ENCODE measurements around the gene ZNF787. TPM values are rescaled to one million over a fixed set of nuclear protein-coding genes. Genes with fewer than 3 reads are reported as not detected.

ZNF787 gene
- total RNA-seq, 1 donor from 2014 or later, result 32.6 TPM

- DNase-seq (ENCODE audit: low read depth) (no peak), FAIRE-seq (no peak)
- TF ChIP-seq, protein P1, sequence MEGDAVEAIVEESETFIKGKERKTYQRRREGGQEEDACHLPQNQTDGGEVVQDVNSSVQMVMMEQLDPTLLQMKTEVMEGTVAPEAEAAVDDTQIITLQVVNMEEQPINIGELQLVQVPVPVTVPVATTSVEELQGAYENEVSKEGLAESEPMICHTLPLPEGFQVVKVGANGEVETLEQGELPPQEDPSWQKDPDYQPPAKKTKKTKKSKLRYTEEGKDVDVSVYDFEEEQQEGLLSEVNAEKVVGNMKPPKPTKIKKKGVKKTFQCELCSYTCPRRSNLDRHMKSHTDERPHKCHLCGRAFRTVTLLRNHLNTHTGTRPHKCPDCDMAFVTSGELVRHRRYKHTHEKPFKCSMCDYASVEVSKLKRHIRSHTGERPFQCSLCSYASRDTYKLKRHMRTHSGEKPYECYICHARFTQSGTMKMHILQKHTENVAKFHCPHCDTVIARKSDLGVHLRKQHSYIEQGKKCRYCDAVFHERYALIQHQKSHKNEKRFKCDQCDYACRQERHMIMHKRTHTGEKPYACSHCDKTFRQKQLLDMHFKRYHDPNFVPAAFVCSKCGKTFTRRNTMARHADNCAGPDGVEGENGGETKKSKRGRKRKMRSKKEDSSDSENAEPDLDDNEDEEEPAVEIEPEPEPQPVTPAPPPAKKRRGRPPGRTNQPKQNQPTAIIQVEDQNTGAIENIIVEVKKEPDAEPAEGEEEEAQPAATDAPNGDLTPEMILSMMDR (IDR thresholded peaks at IDR 0.05; ENCODE audit: insufficient read depth, low read length, severe bottlenecking), result no peak
- Histone ChIP-seq H3K4me3 (ENCODE audit: low read depth, low read length) (no peak overlapping the region), H3K27me3 (ENCODE audit: control insufficient read depth, insufficient read depth, low read length) (no peaks in the 10 kb centered on the region), H3K36me3 (ENCODE audit: control insufficient read depth, insufficient read depth, low read length) (no peaks in the 10 kb centered on the region)
Measured at GRCh38 chr19:56161534-56161933, 40.4 kb upstream of the ZNF787 start.

- peaks cover 2% of the 10 kb centered on the region for H3K36me3 ChIP-seq (ENCODE audit: control insufficient read depth, insufficient read depth, low read length)
- DNase-seq (ENCODE audit: low read depth), result no peak
- H3K4me3 ChIP-seq (ENCODE audit: low read depth, low read length), result no peak overlapping the region
- TF ChIP-seq, protein P1 (IDR thresholded peaks at IDR 0.05; ENCODE audit: insufficient read depth, low read length, severe bottlenecking), result no peak
- FAIRE-seq, result no peak
- no peaks in the 10 kb centered on the region for H3K27me3 ChIP-seq (ENCODE audit: control insufficient read depth, insufficient read depth, low read length)
Measured at GRCh38 chr19:56159622-56160271, 38.7 kb upstream of the ZNF787 start.

GRCh38 chr19:56159009-56159559 lies 38.0 kb upstream of the ZNF787 start:
- Histone ChIP-seq H3K36me3 (ENCODE audit: control insufficient read depth, insufficient read depth, low read length) (peaks cover 3% of the 10 kb centered on the region), H3K27me3 (ENCODE audit: control insufficient read depth, insufficient read depth, low read length) (no peaks in the 10 kb centered on the region), H3K4me3 (ENCODE audit: low read depth, low read length) (no peak overlapping the region)
- TF ChIP-seq, protein P1 (IDR thresholded peaks at IDR 0.05; ENCODE audit: insufficient read depth, low read length, severe bottlenecking), result no peak
- DNase-seq (ENCODE audit: low read depth) (no peak), FAIRE-seq (no peak)

DNA sequence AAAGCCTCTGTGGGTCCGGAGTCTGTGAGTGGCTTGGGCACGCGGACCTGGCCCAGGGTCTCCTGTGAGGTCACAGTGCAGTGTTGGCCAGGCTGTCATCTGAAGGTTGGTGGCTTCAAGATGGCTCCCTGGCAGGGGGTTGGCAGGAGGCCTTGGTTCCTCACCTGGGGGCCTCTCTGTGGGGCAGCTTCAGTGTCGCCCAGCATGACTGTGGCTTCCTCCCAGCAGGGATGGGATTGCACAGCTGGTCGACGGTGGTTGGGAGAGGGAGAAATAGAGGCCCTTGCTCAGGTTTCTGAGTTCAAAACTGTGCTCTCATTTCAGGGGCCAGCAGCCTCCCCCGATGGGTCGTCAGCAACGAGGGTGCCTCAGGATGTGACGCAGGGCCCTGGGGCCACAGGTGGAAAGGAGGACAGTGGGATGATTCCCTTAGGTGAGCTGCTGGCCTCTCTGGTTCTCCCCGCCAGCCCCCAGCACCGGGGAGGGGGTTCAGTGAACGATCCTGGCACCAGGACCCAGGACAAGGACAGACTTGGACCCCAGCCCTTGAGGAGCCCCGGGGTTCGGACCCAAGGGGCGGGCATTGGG lies 37.2 kb upstream of the ZNF787 start:
- no peak for DNase-seq (ENCODE audit: low read depth)
- H3K36me3 ChIP-seq (ENCODE audit: control insufficient read depth, insufficient read depth, low read length), result peaks cover 3% of the 10 kb centered on the region
- no peak for FAIRE-seq
- H3K4me3 ChIP-seq (ENCODE audit: low read depth, low read length), result no peak overlapping the region
- TF ChIP-seq, protein P1 (IDR thresholded peaks at IDR 0.05; ENCODE audit: insufficient read depth, low read length, severe bottlenecking), result no peak
- no peaks in the 10 kb centered on the region for H3K27me3 ChIP-seq (ENCODE audit: control insufficient read depth, insufficient read depth, low read length)

DNA sequence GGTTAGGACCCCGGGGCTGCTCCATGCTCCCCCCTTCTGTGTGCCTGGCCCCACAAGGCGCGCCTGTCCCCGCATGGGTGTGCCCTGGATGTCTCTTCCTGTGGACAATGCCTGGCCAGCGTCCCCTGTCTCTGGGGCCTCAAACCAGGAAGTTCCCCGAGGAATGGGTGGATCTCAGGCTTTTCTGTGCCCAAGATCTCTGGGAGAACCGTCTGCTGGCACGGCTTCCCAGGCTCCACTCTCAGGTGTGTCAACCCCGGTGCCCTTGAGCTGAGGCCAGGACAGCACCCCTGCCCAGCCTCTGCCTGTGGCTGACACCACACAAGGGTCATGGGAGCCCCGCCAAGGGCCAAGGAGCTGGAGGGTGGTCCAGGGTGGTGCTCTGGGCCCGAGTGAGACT lies 35.7 kb upstream of the ZNF787 start:
- Histone ChIP-seq H3K36me3 (ENCODE audit: control insufficient read depth, insufficient read depth, low read length) (peaks cover 3% of the 10 kb centered on the region), H3K27me3 (ENCODE audit: control insufficient read depth, insufficient read depth, low read length) (no peaks in the 10 kb centered on the region), H3K4me3 (ENCODE audit: low read depth, low read length) (no peak overlapping the region)
- no peak for DNase-seq (ENCODE audit: low read depth)
- no peak for FAIRE-seq
- TF ChIP-seq, protein P1 (IDR thresholded peaks at IDR 0.05; ENCODE audit: insufficient read depth, low read length, severe bottlenecking), result no peak
